ENCODE results near the gene HRH2.

Gene HRH2

DNA sequence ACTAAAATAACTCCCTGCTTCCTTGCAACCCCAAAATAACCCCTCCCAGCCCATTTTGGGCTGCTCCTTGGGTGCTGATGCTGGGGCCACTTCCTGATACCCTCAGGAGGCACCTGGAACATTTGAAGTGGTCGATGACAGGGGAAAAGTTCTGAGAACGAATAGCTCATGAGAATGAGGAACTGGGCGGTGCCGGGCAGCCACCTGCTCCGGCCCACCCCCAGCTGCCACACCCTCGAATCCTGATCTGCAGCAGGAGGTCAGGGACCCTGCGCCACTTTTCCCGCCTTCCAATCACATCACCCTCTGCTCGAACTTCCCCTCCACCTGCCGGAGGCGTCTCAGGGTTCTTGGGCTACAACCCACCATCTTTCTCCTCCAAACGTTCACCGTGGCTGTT, 19.7 kb downstream of the HRH2 start:
- WGBS, 2 experiments (ENCODE audit: insufficient coverage in 2 of 2): 87 to 98% methylated on average over 6 to 13 of the region's 13 CpGs
- no peaks in the 10 kb centered on the region for H3K36me3 ChIP-seq (ENCODE audit: control insufficient read depth, insufficient read depth, low read length)
- H3K27ac ChIP-seq (ENCODE audit: low read depth, low read length, severe bottlenecking): no peak overlapping the region
- H3K4me1 ChIP-seq (ENCODE audit: control insufficient read depth, insufficient read depth, low read length, poor library complexity, severe bottlenecking): no peaks in the 10 kb centered on the region
- no peaks in the 10 kb centered on the region for H3K9me3 ChIP-seq (ENCODE audit: control insufficient read depth, low read length)
- H3K4me3 ChIP-seq (ENCODE audit: extremely low read depth, insufficient read depth, low read length, poor library complexity, severe bottlenecking): no peak overlapping the region

DNA sequence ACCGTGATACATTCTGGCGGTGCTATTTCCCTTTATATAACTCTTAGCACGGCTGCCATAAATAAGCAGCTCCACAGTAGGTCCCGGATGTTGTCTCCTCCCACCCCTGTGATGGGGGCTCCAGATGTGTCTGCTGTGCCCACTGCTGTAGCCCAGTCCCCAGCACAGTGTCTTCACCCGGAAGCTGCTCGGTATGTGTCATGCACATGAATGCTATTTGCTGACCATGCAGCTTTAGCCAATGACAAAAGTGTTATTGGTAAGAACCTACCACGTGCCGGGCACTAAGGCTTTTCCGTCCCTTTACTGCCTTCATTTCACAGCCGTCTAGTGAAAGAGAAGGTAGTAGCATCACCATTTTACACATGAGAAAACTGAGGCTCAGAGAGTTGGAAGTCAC, 20.2 kb downstream of the HRH2 start:
- no peak overlapping the region for H3K27ac ChIP-seq (ENCODE audit: low read depth, low read length, severe bottlenecking)
- WGBS, 2 experiments (ENCODE audit: insufficient coverage in 2 of 2): 90 to 95% methylated on average over 7 to 10 of the region's 10 CpGs
- H3K4me3 ChIP-seq (ENCODE audit: extremely low read depth, insufficient read depth, low read length, poor library complexity, severe bottlenecking): no peak overlapping the region
- H3K36me3 ChIP-seq (ENCODE audit: control insufficient read depth, insufficient read depth, low read length): no peaks in the 10 kb centered on the region
- no peaks in the 10 kb centered on the region for H3K9me3 ChIP-seq (ENCODE audit: control insufficient read depth, low read length)
- H3K4me1 ChIP-seq (ENCODE audit: control insufficient read depth, insufficient read depth, low read length, poor library complexity, severe bottlenecking): no peaks in the 10 kb centered on the region

DNA sequence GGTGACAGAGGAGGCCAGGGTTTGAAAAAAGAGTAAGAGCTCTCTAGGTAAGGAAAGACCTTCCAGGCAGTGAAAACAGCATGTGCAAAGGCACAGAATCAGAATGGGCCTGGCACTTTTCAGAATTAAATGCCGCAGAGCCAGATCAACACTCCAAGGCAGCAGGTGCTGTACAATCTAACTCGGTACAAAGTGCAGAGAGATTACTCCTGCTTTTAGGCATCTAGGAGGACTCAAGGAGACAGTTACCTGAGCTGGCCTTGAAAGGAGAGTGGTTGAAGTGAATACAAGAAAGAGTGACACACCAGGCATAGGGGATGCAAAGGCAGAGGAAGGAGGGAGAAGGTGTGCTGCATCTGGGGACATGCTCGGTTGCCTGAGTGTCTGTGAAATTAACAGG, 21.5 kb downstream of the HRH2 start:
- no peak overlapping the region for H3K27ac ChIP-seq (ENCODE audit: low read depth, low read length, severe bottlenecking)
- no peaks in the 10 kb centered on the region for H3K36me3 ChIP-seq (ENCODE audit: control insufficient read depth, insufficient read depth, low read length)
- H3K4me3 ChIP-seq (ENCODE audit: extremely low read depth, insufficient read depth, low read length, poor library complexity, severe bottlenecking): no peak overlapping the region
- WGBS, 2 experiments (ENCODE audit: insufficient coverage in 2 of 2): 90 to 94% methylated on average over 2 to 3 of the region's 3 CpGs
- no peaks in the 10 kb centered on the region for H3K4me1 ChIP-seq (ENCODE audit: control insufficient read depth, insufficient read depth, low read length, poor library complexity, severe bottlenecking)
- no peaks in the 10 kb centered on the region for H3K9me3 ChIP-seq (ENCODE audit: control insufficient read depth, low read length)

DNA sequence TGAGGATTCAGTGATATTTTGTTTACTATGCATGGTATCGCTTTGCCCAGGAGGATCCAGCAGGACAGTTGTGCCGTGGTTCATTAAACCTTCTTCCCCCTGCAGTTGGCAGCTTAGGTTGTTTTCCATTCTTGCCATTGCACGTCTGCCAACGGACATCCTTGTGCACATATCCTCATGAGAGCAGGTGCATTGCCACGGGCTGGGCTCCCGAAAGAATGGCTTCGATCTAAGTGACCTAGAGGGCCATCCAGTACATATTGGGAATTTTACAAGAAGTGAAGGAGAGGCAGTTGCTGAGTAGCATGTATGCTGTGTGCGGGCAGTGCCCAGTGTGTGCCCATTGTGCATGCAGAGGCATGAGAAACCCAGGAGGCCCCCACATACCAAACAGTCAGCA, 22.1 kb downstream of the HRH2 start:
- no peak overlapping the region for H3K27ac ChIP-seq (ENCODE audit: low read depth, low read length, severe bottlenecking)
- H3K4me1 ChIP-seq (ENCODE audit: control insufficient read depth, insufficient read depth, low read length, poor library complexity, severe bottlenecking): no peaks in the 10 kb centered on the region
- H3K9me3 ChIP-seq (ENCODE audit: control insufficient read depth, low read length): no peaks in the 10 kb centered on the region
- H3K36me3 ChIP-seq (ENCODE audit: control insufficient read depth, insufficient read depth, low read length): no peaks in the 10 kb centered on the region
- 94 to 95% methylated on average over 8 of the region's 8 CpGs for WGBS, 2 experiments (ENCODE audit: insufficient coverage in 2 of 2)
- H3K4me3 ChIP-seq (ENCODE audit: extremely low read depth, insufficient read depth, low read length, poor library complexity, severe bottlenecking): no peak overlapping the region

DNA sequence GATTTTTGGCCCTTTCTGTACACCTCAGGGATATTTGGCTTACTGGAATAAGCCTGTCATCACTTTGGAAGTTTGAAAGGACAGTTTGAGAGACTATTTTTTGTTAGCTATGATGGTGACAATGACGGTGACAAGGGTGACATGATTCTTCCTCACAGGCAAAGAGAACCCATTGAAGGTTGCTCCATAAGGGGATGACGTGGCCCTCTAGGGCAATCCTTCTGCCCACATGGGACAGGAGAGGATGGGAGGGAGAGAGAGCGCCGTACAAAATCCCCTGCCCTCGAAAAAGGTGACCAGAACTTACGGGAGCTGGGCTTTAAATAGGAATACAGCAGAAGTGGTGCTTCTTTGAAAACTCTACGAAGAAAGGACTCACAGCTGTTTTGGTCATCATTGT, 22.6 kb downstream of the HRH2 start:
- Histone ChIP-seq H3K9me3 (ENCODE audit: control insufficient read depth, low read length) (no peaks in the 10 kb centered on the region), H3K36me3 (ENCODE audit: control insufficient read depth, insufficient read depth, low read length) (no peaks in the 10 kb centered on the region), H3K27ac (ENCODE audit: low read depth, low read length, severe bottlenecking) (no peak overlapping the region), H3K4me3 (ENCODE audit: extremely low read depth, insufficient read depth, low read length, poor library complexity, severe bottlenecking) (no peak overlapping the region), H3K4me1 (ENCODE audit: control insufficient read depth, insufficient read depth, low read length, poor library complexity, severe bottlenecking) (no peaks in the 10 kb centered on the region)
- 91 to 94% methylated on average over 5 to 7 of the region's 7 CpGs for WGBS, 2 experiments (ENCODE audit: insufficient coverage in 2 of 2)

DNA sequence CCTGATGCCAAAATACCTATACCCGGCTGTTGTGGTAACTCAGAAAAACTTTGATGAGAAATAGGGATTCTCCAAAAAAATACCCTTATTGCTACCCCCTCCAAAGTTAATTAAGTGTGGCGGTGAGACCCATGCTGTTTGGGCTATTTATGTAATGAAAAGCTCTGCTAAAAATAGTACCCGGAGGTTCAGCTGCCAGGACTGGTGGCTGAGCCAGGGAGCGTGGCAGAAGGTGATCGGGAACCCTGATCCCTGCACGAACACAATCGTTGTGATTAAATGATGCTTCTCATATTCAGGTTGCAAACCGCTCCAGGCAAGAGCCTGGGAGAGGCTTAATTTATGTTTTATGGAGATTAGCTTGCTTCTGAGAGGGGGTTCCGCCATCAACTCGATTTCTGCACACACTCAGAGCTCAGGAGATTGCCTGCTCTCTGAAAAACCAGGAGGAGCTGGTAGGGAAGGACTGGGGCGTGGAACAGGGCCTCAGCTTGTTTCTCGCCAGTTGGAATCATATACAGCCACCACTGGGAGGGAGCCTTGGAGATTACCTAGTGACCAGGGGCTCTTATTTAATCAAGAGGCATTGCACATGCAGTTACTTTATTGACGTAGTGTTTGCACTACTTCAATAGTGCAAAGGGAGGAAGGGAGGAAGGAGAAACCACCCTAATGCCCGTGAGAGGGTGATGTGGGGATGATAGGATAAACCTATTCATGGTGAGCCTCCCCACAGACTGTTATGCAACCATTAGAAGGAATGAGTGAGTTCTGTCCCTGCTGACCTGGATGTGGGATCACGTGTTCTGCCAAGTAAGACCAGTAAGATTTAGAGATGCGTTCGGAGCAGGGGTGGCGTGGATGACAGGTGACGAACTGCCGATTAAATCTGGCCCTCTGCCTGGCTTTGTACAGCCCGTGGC, 23.4 kb downstream of the HRH2 start:
- Histone ChIP-seq H3K36me3 (ENCODE audit: control insufficient read depth, insufficient read depth, low read length) (no peaks in the 10 kb centered on the region), H3K4me3 (ENCODE audit: extremely low read depth, insufficient read depth, low read length, poor library complexity, severe bottlenecking) (no peak overlapping the region), H3K9me3 (ENCODE audit: control insufficient read depth, low read length) (no peaks in the 10 kb centered on the region), H3K4me1 (ENCODE audit: control insufficient read depth, insufficient read depth, low read length, poor library complexity, severe bottlenecking) (no peaks in the 10 kb centered on the region), H3K27ac (ENCODE audit: low read depth, low read length, severe bottlenecking) (no peak overlapping the region)
- 92 to 97% methylated on average over 17 to 18 of the region's 21 CpGs for WGBS, 2 experiments (ENCODE audit: insufficient coverage in 2 of 2)

DNA sequence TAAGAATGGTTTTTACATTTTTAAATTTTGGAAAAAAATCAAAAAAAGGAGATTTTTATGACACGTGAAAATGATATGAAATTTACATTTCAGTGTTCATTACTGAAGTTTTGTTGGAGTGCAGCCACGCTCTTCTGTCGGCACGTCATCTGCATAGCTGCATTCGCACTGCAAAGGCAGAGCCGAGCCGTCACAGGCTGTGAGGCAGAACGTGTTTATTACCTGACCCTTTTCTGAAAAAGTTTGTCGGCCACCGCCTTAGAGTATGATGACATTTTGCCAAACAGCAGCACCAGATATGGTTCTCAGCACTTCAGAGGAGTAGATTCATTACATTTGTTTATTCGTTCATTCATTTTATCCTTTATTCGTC, 24.1 kb downstream of the HRH2 start:
- WGBS, 2 experiments (ENCODE audit: insufficient coverage in 2 of 2): 90 to 95% methylated on average over 11 to 12 of the region's 12 CpGs
- no peak overlapping the region for H3K4me3 ChIP-seq (ENCODE audit: extremely low read depth, insufficient read depth, low read length, poor library complexity, severe bottlenecking)
- H3K27ac ChIP-seq (ENCODE audit: low read depth, low read length, severe bottlenecking): no peak overlapping the region
- H3K4me1 ChIP-seq (ENCODE audit: control insufficient read depth, insufficient read depth, low read length, poor library complexity, severe bottlenecking): no peaks in the 10 kb centered on the region
- no peaks in the 10 kb centered on the region for H3K36me3 ChIP-seq (ENCODE audit: control insufficient read depth, insufficient read depth, low read length)
- H3K9me3 ChIP-seq (ENCODE audit: control insufficient read depth, low read length): no peaks in the 10 kb centered on the region

DNA sequence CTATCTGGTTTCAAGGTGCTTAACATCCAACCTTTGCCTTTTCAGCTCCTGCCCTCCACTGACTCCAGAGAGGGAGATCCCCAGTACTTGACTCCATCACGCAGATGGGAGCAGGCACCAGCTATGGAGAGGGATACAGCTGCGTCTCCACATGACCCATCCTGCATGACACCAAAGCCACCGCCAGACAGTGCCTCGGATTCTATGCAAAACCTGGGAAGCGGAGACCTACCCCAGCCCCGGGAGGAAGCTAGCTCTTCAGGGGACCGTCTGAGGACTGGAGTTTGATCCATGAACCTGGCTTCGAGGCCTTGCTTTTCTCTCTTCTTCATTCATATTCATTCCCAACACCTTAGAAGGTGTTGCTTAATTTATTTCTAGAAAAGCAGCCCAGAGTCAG, 24.8 kb downstream of the HRH2 start:
- Histone ChIP-seq H3K4me1 (ENCODE audit: control insufficient read depth, insufficient read depth, low read length, poor library complexity, severe bottlenecking) (no peaks in the 10 kb centered on the region), H3K36me3 (ENCODE audit: control insufficient read depth, insufficient read depth, low read length) (no peaks in the 10 kb centered on the region), H3K4me3 (ENCODE audit: extremely low read depth, insufficient read depth, low read length, poor library complexity, severe bottlenecking) (no peak overlapping the region), H3K27ac (ENCODE audit: low read depth, low read length, severe bottlenecking) (no peak overlapping the region), H3K9me3 (ENCODE audit: control insufficient read depth, low read length) (no peaks in the 10 kb centered on the region)
- WGBS, 2 experiments (ENCODE audit: insufficient coverage in 2 of 2): 84 to 98% methylated on average over 4 to 5 of the region's 8 CpGs

DNA sequence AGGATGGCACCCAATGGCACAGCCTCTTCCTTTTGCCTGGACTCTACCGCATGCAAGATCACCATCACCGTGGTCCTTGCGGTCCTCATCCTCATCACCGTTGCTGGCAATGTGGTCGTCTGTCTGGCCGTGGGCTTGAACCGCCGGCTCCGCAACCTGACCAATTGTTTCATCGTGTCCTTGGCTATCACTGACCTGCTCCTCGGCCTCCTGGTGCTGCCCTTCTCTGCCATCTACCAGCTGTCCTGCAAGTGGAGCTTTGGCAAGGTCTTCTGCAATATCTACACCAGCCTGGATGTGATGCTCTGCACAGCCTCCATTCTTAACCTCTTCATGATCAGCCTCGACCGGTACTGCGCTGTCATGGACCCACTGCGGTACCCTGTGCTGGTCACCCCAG, 25.4 kb downstream of the HRH2 start:
- WGBS, 2 experiments (ENCODE audit: insufficient coverage in 2 of 2): 93% methylated on average over 15 of the region's 15 CpGs
- Histone ChIP-seq H3K36me3 (ENCODE audit: control insufficient read depth, insufficient read depth, low read length) (no peaks in the 10 kb centered on the region), H3K4me1 (ENCODE audit: control insufficient read depth, insufficient read depth, low read length, poor library complexity, severe bottlenecking) (no peaks in the 10 kb centered on the region), H3K9me3 (ENCODE audit: control insufficient read depth, low read length) (no peaks in the 10 kb centered on the region), H3K4me3 (ENCODE audit: extremely low read depth, insufficient read depth, low read length, poor library complexity, severe bottlenecking) (no peak overlapping the region), H3K27ac (ENCODE audit: low read depth, low read length, severe bottlenecking) (no peak overlapping the region)

DNA sequence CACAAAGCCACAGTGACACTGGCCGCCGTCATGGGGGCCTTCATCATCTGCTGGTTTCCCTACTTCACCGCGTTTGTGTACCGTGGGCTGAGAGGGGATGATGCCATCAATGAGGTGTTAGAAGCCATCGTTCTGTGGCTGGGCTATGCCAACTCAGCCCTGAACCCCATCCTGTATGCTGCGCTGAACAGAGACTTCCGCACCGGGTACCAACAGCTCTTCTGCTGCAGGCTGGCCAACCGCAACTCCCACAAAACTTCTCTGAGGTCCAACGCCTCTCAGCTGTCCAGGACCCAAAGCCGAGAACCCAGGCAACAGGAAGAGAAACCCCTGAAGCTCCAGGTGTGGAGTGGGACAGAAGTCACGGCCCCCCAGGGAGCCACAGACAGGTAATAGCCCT, 26.1 kb downstream of the HRH2 start:
- Histone ChIP-seq H3K4me3 (ENCODE audit: extremely low read depth, insufficient read depth, low read length, poor library complexity, severe bottlenecking) (no peak overlapping the region), H3K36me3 (ENCODE audit: control insufficient read depth, insufficient read depth, low read length) (no peaks in the 10 kb centered on the region), H3K27ac (ENCODE audit: low read depth, low read length, severe bottlenecking) (no peak overlapping the region), H3K4me1 (ENCODE audit: control insufficient read depth, insufficient read depth, low read length, poor library complexity, severe bottlenecking) (no peaks in the 10 kb centered on the region), H3K9me3 (ENCODE audit: control insufficient read depth, low read length) (no peaks in the 10 kb centered on the region)
- WGBS, 2 experiments (ENCODE audit: insufficient coverage in 2 of 2): 96 to 97% methylated on average over 11 to 13 of the region's 13 CpGs

DNA sequence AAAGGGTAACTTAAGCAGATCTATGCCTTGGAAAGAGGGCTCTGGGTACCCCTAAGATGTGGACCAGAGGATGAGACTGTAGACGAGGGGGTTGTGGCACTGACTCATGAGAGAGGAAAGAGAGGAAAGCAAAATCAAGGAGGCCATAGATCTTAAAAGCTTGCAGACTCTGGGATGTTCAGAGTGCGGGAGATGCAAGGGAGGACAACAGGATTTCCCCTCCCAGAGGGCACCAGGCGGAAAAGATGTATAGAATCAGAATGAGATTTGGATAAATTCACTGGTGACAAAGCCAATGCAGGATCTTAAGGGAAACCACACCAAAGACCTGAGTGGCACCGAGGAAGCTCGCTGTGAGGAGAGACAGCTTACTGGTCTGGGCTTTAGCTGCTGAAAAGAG, 27.1 kb downstream of the HRH2 start:
- H3K36me3 ChIP-seq (ENCODE audit: control insufficient read depth, insufficient read depth, low read length): no peaks in the 10 kb centered on the region
- H3K9me3 ChIP-seq (ENCODE audit: control insufficient read depth, low read length): no peaks in the 10 kb centered on the region
- no peaks in the 10 kb centered on the region for H3K4me1 ChIP-seq (ENCODE audit: control insufficient read depth, insufficient read depth, low read length, poor library complexity, severe bottlenecking)
- 88 to 91% methylated on average over 5 of the region's 5 CpGs for WGBS, 2 experiments (ENCODE audit: insufficient coverage in 2 of 2)
- no peak overlapping the region for H3K4me3 ChIP-seq (ENCODE audit: extremely low read depth, insufficient read depth, low read length, poor library complexity, severe bottlenecking)
- no peak overlapping the region for H3K27ac ChIP-seq (ENCODE audit: low read depth, low read length, severe bottlenecking)
